H1 (cell line): ENCODE results near the gene INO80. TPM values are rescaled to one million over a fixed set of nuclear protein-coding genes. Genes with fewer than 3 reads are reported as not detected.
A peak's percentile ranks its signal among the peaks of the same experiment; 100 is the strongest.

ENCODE experiments used
- CTCF ChIA-PET: fragments of 300-600 bp; sonication (Branson Sonifier 250); formaldehyde crosslinking; loops from one replicate; lab custom pipeline; 2021; ENCODE audit not compliant: partially characterized antibody; lab: Charles Lee
- POLR2A ChIA-PET: fragments of 300-600 bp; sonication (Branson Sonifier 250); formaldehyde crosslinking; loops from one replicate; lab custom pipeline; 2021; ENCODE audit warnings: inconsistent platforms; ENCODE audit not compliant: partially characterized antibody; lab: Charles Lee
- DNase-seq, 2 experiments: peaks; one replicate each; pipeline versions ENCODE4 v3.0.0 to v3.0.0-alpha.2; 2010 to 2022; ENCODE audit warnings: low spot score in 2 of 2, low read depth in 1 of 2, mixed read lengths in 1 of 2
- FAIRE-seq: peaks from 2 replicates; lab custom pipeline; 2011; peaks lifted over from hg19 to GRCh38; lab: Jason Lieb, UNC
- H2AFZ ChIP-seq: 2 replicates; pipeline ENCODE4 v1.8.1; 2012; ENCODE audit warnings: low read length, inconsistent platforms
- H2AK5ac ChIP-seq: 2 replicates; pipeline ENCODE4 v1.6.1; 2013; ENCODE audit warnings: low read depth, low read length
- H2BK120ac ChIP-seq: replicated peaks from 2 replicates; pipeline ENCODE3; 2013; ENCODE audit warnings: low read depth, low read length, inconsistent platforms
- H2BK12ac ChIP-seq: 2 replicates; pipeline ENCODE4 v1.6.1; 2013; ENCODE audit warnings: low read depth, low read length
- H2BK15ac ChIP-seq: 2 replicates; pipeline ENCODE4 v1.6.1; 2013; ENCODE audit warnings: low read length
- H2BK20ac ChIP-seq: 2 replicates; pipeline ENCODE4 v1.6.1; 2013; ENCODE audit warnings: low read length
- H2BK5ac ChIP-seq: 2 replicates; pipeline ENCODE4 v1.6.1; 2013; ENCODE audit warnings: low read depth, low read length
- H3K14ac ChIP-seq: 2 replicates; pipeline ENCODE4 v1.6.1; 2013; ENCODE audit warnings: inconsistent platforms; ENCODE audit not compliant: insufficient read length
- H3K18ac ChIP-seq: 2 replicates; pipeline ENCODE4 v1.6.1; 2013; ENCODE audit warnings: low read length; ENCODE audit errors: extremely low read depth
- H3K23ac ChIP-seq: 2 replicates; pipeline ENCODE4 v1.6.1; 2013; ENCODE audit warnings: inconsistent platforms; ENCODE audit not compliant: insufficient read length
- H3K23me2 ChIP-seq: 2 replicates; pipeline ENCODE4 v1.6.1; 2013; ENCODE audit warnings: low read depth, low read length
- H3K27ac ChIP-seq: 2 replicates; pipeline ENCODE4 v1.6.1; 2011; ENCODE audit warnings: low read depth, low read length, inconsistent platforms
- H3K27me3 ChIP-seq, 4 experiments: replicated peaks in 1 of 4; 1 replicate in 1 of 4; 2 replicates in 3 of 4; pipeline versions ENCODE4 v1.6.1 to v1.8.1; 2011 to 2013; ENCODE audit warnings: low read length in 3 of 4, mild to moderate bottlenecking in 3 of 4, inconsistent platforms in 2 of 4, mixed read lengths in 2 of 4, moderate library complexity in 1 of 4; ENCODE audit not compliant: control insufficient read depth in 3 of 4, insufficient read depth in 3 of 4; ENCODE audit errors: extremely low read depth in 1 of 4
- H3K36me3 ChIP-seq, 4 experiments: 2 replicates each; pipeline versions ENCODE4 v1.6.1 to v1.8.1; 2011 to 2013; ENCODE audit warnings: mild to moderate bottlenecking in 4 of 4, low read length in 3 of 4, moderate library complexity in 2 of 4, control low read depth in 1 of 4, inconsistent platforms in 1 of 4; ENCODE audit not compliant: insufficient read depth in 4 of 4, control insufficient read depth in 2 of 4
- H3K4ac ChIP-seq: replicated peaks from 2 replicates; pipeline ENCODE3; 2013; ENCODE audit warnings: low read length, low read depth, mixed read lengths, inconsistent platforms; ENCODE audit not compliant: insufficient read length
- H3K4me1 ChIP-seq, 4 experiments: replicated peaks in 1 of 4; 1 replicate in 1 of 4; 2 replicates in 3 of 4; pipeline versions ENCODE4 v1.6.1 to v1.8.1; 2011 to 2013; ENCODE audit warnings: low read length in 3 of 4, inconsistent platforms in 2 of 4, mixed read lengths in 1 of 4; ENCODE audit not compliant: insufficient read depth in 4 of 4, control insufficient read depth in 3 of 4
- H3K4me2 ChIP-seq, 2 experiments: 2 replicates each; pipeline versions ENCODE4 v1.6.1 to v1.8.1; 2011 to 2013; ENCODE audit warnings: low read depth in 2 of 2, low read length in 2 of 2, control low read depth in 1 of 2, inconsistent platforms in 1 of 2, mild to moderate bottlenecking in 1 of 2; ENCODE audit not compliant: insufficient read depth in 1 of 2
- H3K4me3 ChIP-seq, 4 experiments: fragments of 200-600, 300-600 bp in 1 of 4; sonication (generic), shearing (Covaris generic), sonication (Bioruptor Twin) in 1 of 4; 2 replicates each; pipeline versions ENCODE4 v1.5.1 to v1.8.1; 2011 to 2016; ENCODE audit warnings: low read length in 4 of 4, low read depth in 3 of 4, control low read depth in 2 of 4, inconsistent platforms in 2 of 4, mild to moderate bottlenecking in 2 of 4, mixed read lengths in 1 of 4, moderate library complexity in 1 of 4; ENCODE audit not compliant: insufficient read depth in 2 of 4; ENCODE audit errors: extremely low read depth in 1 of 4
- H3K56ac ChIP-seq: replicated peaks from 2 replicates; pipeline ENCODE3; 2013; ENCODE audit warnings: low read depth, mild to moderate bottlenecking, mixed read lengths, low read length, inconsistent platforms; ENCODE audit not compliant: insufficient read length
- H3K79me1 ChIP-seq: 2 replicates; pipeline ENCODE4 v1.6.1; 2013; ENCODE audit warnings: low read depth, low read length, control low read depth
- H3K79me2 ChIP-seq, 2 experiments: 2 replicates each; pipeline versions ENCODE4 v1.6.1 to v1.8.1; 2012 to 2013; ENCODE audit warnings: low read length in 2 of 2, mild to moderate bottlenecking in 2 of 2, inconsistent platforms in 1 of 2; ENCODE audit not compliant: insufficient read depth in 2 of 2, control insufficient read depth in 1 of 2
- H3K9ac ChIP-seq, 4 experiments: replicated peaks in 1 of 4; 1 replicate in 1 of 4; 2 replicates in 3 of 4; pipeline versions ENCODE4 v1.6.1 to v1.8.1; 2011 to 2013; ENCODE audit warnings: low read depth in 3 of 4, low read length in 3 of 4, control low read depth in 2 of 4, mild to moderate bottlenecking in 2 of 4, moderate library complexity in 2 of 4, inconsistent platforms in 1 of 4; ENCODE audit errors: extremely low read depth in 1 of 4
- H3K9me3 ChIP-seq, 2 experiments: 2 replicates each; pipeline versions ENCODE4 v1.6.1 to v1.8.1; 2012 to 2013; ENCODE audit warnings: mild to moderate bottlenecking in 2 of 2, moderate library complexity in 2 of 2, control low read depth in 1 of 2, inconsistent platforms in 1 of 2, low read depth in 1 of 2, low read length in 1 of 2, mixed read lengths in 1 of 2; ENCODE audit not compliant: insufficient read depth in 2 of 2
- H4K20me1 ChIP-seq, 2 experiments: replicated peaks in 1 of 2; 2 replicates each; pipeline versions ENCODE3 to v1.8.1; 2011 to 2013; ENCODE audit warnings: inconsistent platforms in 2 of 2, low read length in 2 of 2, mild to moderate bottlenecking in 1 of 2; ENCODE audit not compliant: insufficient read depth in 2 of 2, control insufficient read depth in 1 of 2
- H4K5ac ChIP-seq: 2 replicates; pipeline ENCODE4 v1.6.1; 2013; ENCODE audit warnings: low read length, low read depth, mixed read lengths, inconsistent platforms; ENCODE audit not compliant: insufficient read length
- H4K8ac ChIP-seq: 2 replicates; pipeline ENCODE4 v1.8.0; 2013; ENCODE audit warnings: mild to moderate bottlenecking, moderate library complexity, low read length, inconsistent platforms; ENCODE audit not compliant: insufficient read depth; ENCODE audit errors: extremely low read depth
- H4K91ac ChIP-seq: replicated peaks from 2 replicates; pipeline ENCODE3; 2013; ENCODE audit warnings: low read length, mixed read lengths, inconsistent platforms; ENCODE audit not compliant: insufficient read length
- CREB1 ChIP-seq: IDR thresholded peaks from 2 replicates; pipeline ENCODE4 v1.6.1; 2012; ENCODE audit warnings: inconsistent platforms
- CTCF ChIP-seq, 3 experiments: IDR thresholded peaks; 1 replicate in 2 of 3; 2 replicates in 1 of 3; pipeline versions ENCODE4 v1.5.1 to v1.6.1; 2011; ENCODE audit warnings: low read length in 3 of 3, mild to moderate bottlenecking in 3 of 3, inconsistent platforms in 2 of 3, low read depth in 1 of 3, moderate library complexity in 1 of 3; ENCODE audit not compliant: insufficient read depth in 1 of 3; ENCODE audit errors: control extremely low read depth in 1 of 3
- KDM4A ChIP-seq: IDR thresholded peaks from one replicate; pipeline ENCODE4 v1.7.1; 2012; ENCODE audit warnings: low read depth, mild to moderate bottlenecking, moderate library complexity, low read length, inconsistent platforms; ENCODE audit not compliant: severe bottlenecking
- MAFK ChIP-seq: IDR thresholded peaks from 2 replicates; pipeline ENCODE4 v1.6.1; 2012; ENCODE audit warnings: low read depth, mild to moderate bottlenecking, improper control_type of control experiment, low read length
- NRF1 ChIP-seq: IDR thresholded peaks from 2 replicates; pipeline ENCODE4 v1.6.1; 2011; ENCODE audit warnings: mild to moderate bottlenecking, low read depth, low read length, improper control_type of control experiment
- PHF8 ChIP-seq: fragments of 200-600 bp; sonication (generic); conservative IDR thresholded peaks from 2 replicates; pipeline ENCODE4 v1.7.1; 2012; ENCODE audit warnings: low read depth, mild to moderate bottlenecking, inconsistent platforms, low read length, moderate library complexity
- SAP30 ChIP-seq: fragments of 300-600 bp; sonication (generic); IDR thresholded peaks from 2 replicates; pipeline ENCODE4 v1.7.1; 2012; ENCODE audit warnings: low read length, moderate library complexity, mild to moderate bottlenecking, inconsistent platforms; ENCODE audit not compliant: insufficient read depth, insufficient replicate concordance
- SIN3A ChIP-seq, 2 experiments: IDR thresholded peaks in 1 of 2; conservative IDR thresholded peaks in 1 of 2; 2 replicates each; pipeline ENCODE4 v1.6.1; 2011 to 2012; ENCODE audit warnings: low read length in 2 of 2, improper control_type of control experiment in 1 of 2, low read depth in 1 of 2, mild to moderate bottlenecking in 1 of 2
- SIX5 ChIP-seq: IDR thresholded peaks from 2 replicates; pipeline ENCODE4 v1.6.1; 2011; ENCODE audit warnings: mild to moderate bottlenecking, low read depth, low read length
- WGBS, 2 experiments: shearing (Covaris generic) in 1 of 2; methylation state at CpG; one replicate each; pipeline versions ENCODE4 v1.1.6 to v1.1.7; 2013 to 2015; ENCODE audit warnings: low lambda C conversion rate in 2 of 2, mixed read lengths in 2 of 2, inconsistent platforms in 1 of 2, low coverage in 1 of 2, missing lambda C conversion rate in 1 of 2; ENCODE audit not compliant: insufficient replicate concordance in 2 of 2, insufficient coverage in 1 of 2, insufficient read length in 1 of 2; ENCODE audit errors: extremely low coverage in 1 of 2, missing lambda C conversion rate in 1 of 2; 5-methylcytosine and 5-hydroxymethylcytosine counted together
- polyA plus RNA-seq, 7 experiments: library from polyadenylated mRNA; depleted of rRNA in 3 of 7; stranded (reverse) in 5 of 7; unstranded in 2 of 7; fragments of >200 nt in 5 of 7; fragments of 200-250 nt in 2 of 7; gene quantifications; 1 replicate in 5 of 7; 2 replicates in 1 of 7; 4 replicates in 1 of 7; pipeline versions ENCODE4 v1.2.1 to v1.2.3, GENCODE V29; 2011 to 2013; ENCODE audit warnings: missing spikeins in 2 of 7, mixed read lengths in 2 of 7
- total RNA-seq: library from RNA; stranded (reverse); fragmentation: NEBNext Ultra II Directional; extraction: Animal tissue kit (Norgen Biotek cat#: 25700); gene quantifications from 2 replicates; pipeline ENCODE4 v1.2.1, GENCODE V29; 2021

Gene INO80
- total and polyA plus RNA-seq, 2 of the 8 experiments (the other 6 are each of a cell fraction or from before 2014, with no cell fraction given), result 4.3 to 24.5 TPM

- Histone ChIP-seq H3K79me2 (no peaks in the 10 kb centered on the region), H3K4ac (no peak overlapping the region), H3K18ac (peak overlapping the region; percentile 60), H2BK12ac (peak overlapping the region; percentile 43; the same call in 1 of the 2 replicates), H3K4me1 (peaks cover 0 to 26% (median 12%) of the 10 kb centered on the region in 4 experiments; a peak in 6 of 7 replicates), H4K5ac (no peak overlapping the region), H2BK15ac (peak overlapping the region; percentile 95), H3K23me2 (peaks cover 5% of the 10 kb centered on the region; the same call in 1 of the 2 replicates), H2BK20ac (no peak overlapping the region), H3K79me1 (no peaks in the 10 kb centered on the region), H2BK5ac (no peak overlapping the region), H3K4me2 (peak overlapping the region; percentile 64 to 76), H4K91ac (no peak overlapping the region), H3K23ac (no peak overlapping the region), H4K20me1 (no peaks in the 10 kb centered on the region), H3K9ac (peak overlapping the region in 3 of 4 experiments; percentile 6 to 23 (median 20); a peak in 5 of 7 replicates), H2AK5ac (no peak overlapping the region), H3K27ac (no peak overlapping the region), H3K4me3 (peak overlapping the region; percentile 20 to 64 (median 48); a peak in 7 of 8 replicates), H3K27me3 (peaks cover 0 to 25% (median 15%) of the 10 kb centered on the region in 4 experiments; a peak in 6 of 7 replicates), H2BK120ac (no peak overlapping the region), H4K8ac (0 out of 2 replicates have a peak overlapping the region, but pooled peaks have one; percentile 81), H2AFZ (peak overlapping the region; percentile 92), H3K56ac (no peak overlapping the region), H3K14ac (no peak overlapping the region), H3K36me3 (no peaks in the 10 kb centered on the region), H3K9me3 (no peaks in the 10 kb centered on the region)
- DNase-seq (peak in 1 of 2 experiments; percentile 56), FAIRE-seq (no peak)
- ChIA-PET CTCF (interaction anchor here (1.3 to 33.1 kb wide), 18 partner anchors 10 to 155 kb away, joined by 3 to 590 read pairs (median 12); partner anchors contain the start of genes CHAC1, DLL4 and VPS18), POLR2A (interaction anchor here (1.0 to 43.8 kb wide), 14 partner anchors 7 to 98 kb away, joined by 3 to 1505 read pairs (median 4); partner anchors contain the start of genes CHAC1, DLL4, SPINT1 and VPS18)
- WGBS, 2 experiments, result 54% methylated on average over 15 of the region's 15 CpGs; no CpG with 5 or more reads in 1 of the 2 experiments
- TF ChIP-seq PHF8 (no peak), MAFK (no peak), SIN3A (conservative IDR thresholded peaks at IDR 0.05 in 1 of 2, IDR thresholded peaks at IDR 0.05 in 1 of 2; ENCODE audit: low read depth in 1 of 2, low read length in 2 of 2) (no peak), CTCF (IDR thresholded peaks at IDR 0.05; ENCODE audit: control extremely low read depth in 1 of 3, insufficient read depth in 1 of 3, low read depth in 1 of 3, low read length in 3 of 3) (no peak), NRF1 (no peak), CREB1 (no peak), SIX5 (no peak), SAP30 (no peak), KDM4A (no peak)
These were observed 173.7 kb downstream of the INO80 start for GRCh38 chr15:40942337-40942854.
